GM18867 (cell line): ENCODE data around the gene ECSIT.

Experiments used
- ATAC-seq: cut with Tn5 transposase; IDR thresholded peaks from one replicate; pipeline ENCODE4 v1.9.1; 2021; ENCODE audit warnings: mild to moderate bottlenecking, moderate library complexity; ENCODE audit not compliant: unreplicated experiment

The ECSIT gene

GRCh38 chr19:11550265-11550664, 21.3 kb upstream of the ECSIT start:
- ATAC-seq = no peak

- no peak for ATAC-seq
Measured at GRCh38 chr19:11549386-11549953, 20.5 kb upstream of the ECSIT start.

DNA sequence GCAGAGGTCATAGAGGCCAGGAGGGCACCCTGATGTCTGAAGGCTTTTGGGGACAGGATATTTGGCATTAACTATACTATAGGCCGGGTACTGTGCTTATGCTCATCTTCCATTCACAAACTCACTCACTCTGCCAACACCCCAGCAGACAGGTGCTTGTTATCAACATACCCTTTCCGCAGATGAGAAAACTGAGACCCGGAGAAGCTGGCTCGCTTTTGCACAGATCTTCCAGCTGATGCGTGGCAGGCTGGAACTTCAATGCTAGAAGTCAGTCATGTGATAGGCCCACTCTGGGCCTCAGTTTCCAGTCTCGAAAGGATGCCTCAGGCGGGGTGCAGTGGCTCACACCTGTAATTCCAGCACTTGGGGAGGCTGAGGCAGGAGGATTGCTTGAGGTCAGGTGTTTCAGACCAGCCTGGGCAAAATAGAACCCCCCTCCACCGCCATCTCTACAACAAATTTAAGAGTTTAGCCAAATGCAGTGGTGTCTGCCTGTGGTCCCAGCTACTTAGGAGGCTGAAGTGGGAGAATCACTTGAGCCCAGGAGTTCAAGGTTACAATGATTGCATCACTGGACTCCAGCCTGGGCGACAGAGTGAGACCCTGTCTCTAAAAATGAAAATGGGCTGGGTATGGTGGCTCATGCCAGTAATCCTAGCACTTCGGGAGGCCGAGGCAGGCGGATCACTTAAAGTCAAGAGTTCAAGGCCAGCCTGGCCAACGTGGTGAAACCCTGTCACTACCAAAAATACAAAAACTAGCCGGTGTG, 19.2 kb upstream of the ECSIT start:
- ATAC-seq = no peak

DNA sequence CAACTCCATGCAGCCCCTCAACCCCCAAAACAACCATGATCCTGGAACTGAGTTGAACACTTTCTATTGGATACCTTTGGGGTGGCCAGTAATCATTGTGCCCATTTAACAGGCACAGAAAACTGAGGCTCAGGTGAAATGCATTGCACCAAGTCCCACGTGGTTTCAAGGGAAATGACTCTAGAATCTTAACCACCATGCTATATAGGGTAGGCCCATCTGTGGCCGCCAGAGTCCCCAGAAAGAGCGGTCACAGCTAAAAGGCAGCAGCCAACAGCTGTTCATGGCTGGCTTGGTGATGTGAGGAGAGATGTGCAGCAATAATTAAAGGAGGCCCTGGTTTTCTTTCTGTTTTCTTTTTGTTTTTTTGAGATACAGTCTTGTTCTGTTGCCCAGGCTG, 12.3 kb upstream of the ECSIT start:
- ATAC-seq = no peak

DNA sequence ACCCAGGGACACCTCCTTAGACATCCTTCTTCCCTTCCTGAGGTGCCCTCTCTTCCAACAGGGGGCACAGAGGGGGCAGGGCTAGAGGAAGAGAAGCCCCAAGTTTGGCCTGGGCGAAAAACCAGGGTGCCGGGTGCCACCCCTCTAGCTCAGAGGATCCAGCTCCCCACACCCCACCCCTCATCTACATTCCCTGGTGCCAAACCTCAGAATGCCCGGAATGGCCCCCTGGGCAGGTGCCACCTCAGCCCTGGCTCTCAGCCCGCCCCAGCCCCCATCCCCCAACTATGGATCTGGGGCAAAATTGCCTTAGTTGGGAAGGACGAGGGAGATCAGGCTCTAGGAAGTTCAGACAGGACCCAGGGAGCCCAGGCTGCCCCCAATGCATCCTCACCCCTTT, 11.7 kb upstream of the ECSIT start:
- no peak for ATAC-seq

DNA sequence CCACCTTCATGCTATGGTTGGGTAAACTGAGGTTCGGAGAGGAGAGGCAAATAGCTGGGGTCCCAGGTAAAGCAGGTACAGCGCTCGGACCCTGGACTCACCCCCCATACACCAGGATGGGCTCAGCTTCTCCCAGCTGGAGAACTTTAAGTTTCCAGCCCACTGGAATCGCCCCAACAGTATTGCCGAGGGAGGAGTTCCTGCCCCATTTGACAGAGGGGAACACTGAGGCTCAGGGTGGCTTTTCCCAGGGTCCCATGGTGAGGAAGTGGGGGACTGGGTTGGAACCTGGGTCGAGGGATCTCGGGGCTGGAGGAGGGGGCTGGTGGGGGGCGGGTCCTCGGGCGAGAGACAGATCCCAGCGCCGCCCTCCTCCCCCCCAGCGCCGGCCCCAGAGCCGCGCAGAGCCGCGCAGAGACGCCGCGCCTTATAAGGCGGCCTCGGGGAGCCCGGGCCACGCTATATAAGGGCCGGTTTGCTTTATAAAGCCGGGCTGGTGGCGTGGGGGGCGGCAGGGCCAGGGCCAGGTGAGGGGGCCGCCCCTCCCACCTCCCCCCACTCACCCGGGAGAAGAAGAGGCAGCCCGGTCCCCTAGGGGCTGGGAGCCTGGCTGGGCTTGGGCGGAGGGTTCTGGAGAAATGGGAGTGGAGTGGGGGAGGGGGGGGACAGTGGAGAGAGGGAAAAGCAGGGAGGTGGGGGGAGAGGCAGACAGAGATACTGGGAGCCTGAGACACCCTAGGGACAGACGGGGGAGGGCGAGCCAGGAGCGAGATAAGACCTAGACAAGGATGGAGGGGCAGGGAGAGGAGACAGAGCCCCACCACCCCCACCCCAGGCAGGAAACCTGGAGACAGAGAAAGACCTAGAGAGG, 10.8 kb upstream of the ECSIT start:
- no peak for ATAC-seq

- ATAC-seq = no peak
Measured at GRCh38 chr19:11538232-11539036, 9.5 kb upstream of the ECSIT start, which contains the start of gene CNN1. TSS of gene CNN1 (plus strand) at chr19:11538851. CDS start at chr19:11538928, 77 bp downstream.

- peak; percentile 63 for ATAC-seq
Measured at GRCh38 chr19:11535792-11536595, 7.1 kb upstream of the ECSIT start.

GRCh38 chr19:11534948-11535347, 6.0 kb upstream of the ECSIT start:
- ATAC-seq = no peak

GRCh38 chr19:11534538-11534937, 5.6 kb upstream of the ECSIT start:
- no peak for ATAC-seq

DNA sequence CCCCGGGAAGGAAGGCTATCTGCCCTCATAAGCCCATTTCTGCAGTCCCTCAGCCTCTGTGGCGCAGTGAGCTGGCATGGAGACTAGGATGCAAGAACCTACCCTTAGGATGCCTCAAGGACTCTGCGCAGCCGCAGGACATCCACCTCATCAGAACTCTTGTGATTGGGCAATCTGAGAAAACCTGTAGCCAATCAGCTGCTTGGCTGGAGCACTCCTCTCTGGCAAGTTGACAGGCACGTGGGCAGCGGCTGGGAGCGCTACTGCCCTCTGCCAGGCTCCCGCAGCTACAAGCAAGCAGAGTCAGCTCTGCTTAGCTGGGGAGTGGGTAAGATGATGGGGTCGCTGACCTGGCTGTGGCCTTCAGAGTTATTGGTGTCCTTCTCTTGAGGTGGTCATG, 1.5 kb upstream of the ECSIT start:
- no peak for ATAC-seq

DNA sequence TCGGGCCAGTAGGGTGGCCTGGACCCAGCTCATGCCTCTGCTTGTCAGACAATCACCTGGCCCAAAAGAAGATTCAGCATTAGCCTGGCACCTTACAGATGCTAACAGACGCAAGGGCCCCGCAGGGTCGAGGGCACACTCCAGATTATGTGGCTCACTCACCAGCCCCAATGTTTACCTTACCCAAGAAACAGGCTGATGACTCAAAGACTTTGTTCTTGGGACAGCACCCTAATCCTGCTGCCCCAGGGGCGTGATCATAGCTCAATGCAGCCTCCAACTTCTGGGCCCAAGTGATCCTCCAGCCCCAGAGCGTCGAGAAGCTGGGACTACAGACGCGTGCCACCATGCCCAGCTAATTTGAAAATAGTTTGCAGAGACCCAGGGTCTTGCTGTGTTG, 9.8 kb downstream of the ECSIT start:
- ATAC-seq = no peak

DNA sequence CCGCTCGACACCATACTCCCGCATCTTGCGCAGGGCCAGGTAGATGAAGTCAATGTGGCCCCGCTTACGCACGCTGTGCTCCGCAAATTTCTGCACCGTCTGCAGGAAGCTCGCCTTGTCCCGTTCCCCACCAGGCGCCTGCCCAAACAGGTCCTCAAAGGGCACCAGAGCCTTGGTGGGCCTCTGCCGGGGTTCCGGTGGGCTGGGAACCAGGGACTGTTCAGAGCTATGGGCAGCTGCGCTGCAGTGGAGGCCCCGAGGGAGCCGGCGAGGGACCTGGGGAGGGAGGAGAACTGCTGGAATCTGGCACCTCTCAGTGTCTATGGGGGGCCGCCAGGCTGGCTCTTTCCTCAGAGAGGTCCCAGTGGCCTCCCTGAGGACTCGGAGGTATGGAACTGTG, 15.0 kb downstream of the ECSIT start:
- no peak for ATAC-seq

DNA sequence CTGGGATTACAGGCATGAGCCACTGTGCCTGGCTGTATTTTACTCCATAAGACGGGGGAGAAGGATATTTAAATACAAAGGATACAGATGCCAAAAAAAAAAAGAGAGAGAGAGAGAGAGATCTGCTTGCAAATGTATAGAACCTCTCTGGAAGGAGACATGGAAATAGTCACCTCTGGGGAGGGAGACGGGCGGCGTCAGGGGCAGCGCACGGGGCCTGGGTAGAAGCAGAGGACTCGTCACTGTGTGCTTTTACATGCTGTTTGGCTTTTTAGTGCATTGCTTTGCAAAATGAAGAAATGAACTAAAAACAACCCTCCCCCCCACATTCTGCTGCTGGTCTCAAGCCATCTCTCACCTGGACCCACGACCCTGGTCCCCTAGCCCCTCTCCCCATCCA, 18.5 kb downstream of the ECSIT start:
- ATAC-seq = no peak

DNA sequence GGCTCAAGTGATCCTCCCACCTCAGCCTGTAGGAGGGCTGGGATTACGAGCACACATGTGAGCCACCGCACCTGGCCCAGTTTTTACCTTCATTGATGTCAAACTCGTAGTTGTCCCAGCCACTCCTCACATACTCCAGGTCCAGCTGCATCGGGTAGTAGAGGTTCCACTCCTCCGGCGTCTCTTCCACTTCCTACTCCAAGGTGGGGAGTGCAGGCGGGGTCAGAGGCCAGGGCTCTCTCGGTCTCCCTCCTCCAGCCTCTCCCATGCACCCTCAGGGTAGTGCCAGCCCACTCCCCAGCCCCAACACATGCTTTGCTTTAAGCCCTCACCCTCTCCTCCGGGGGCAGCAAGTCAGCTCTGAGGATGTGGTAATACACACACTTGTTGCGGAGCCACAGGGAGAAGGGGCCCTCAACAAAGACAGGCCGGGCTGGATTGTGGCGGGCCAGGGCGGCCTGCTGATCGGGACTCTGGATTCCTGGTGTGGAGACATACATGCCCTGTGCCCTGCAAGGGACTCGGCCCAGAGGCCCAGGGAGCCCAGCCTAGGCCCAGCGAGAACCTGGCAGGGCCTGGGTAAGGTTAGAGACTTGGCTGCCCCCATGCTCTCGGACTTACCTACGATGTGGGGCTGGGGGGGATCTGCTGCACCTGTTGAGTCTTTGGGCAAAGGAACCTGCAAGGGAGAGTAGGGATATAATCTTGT, 21.4 kb downstream of the ECSIT start:
- ATAC-seq = no peak

GRCh38 chr19:11506967-11507366, 22.0 kb downstream of the ECSIT start:
- ATAC-seq = no peak

- ATAC-seq = peak; percentile 9
Measured at GRCh38 chr19:11506101-11506555, 22.8 kb downstream of the ECSIT start.

DNA sequence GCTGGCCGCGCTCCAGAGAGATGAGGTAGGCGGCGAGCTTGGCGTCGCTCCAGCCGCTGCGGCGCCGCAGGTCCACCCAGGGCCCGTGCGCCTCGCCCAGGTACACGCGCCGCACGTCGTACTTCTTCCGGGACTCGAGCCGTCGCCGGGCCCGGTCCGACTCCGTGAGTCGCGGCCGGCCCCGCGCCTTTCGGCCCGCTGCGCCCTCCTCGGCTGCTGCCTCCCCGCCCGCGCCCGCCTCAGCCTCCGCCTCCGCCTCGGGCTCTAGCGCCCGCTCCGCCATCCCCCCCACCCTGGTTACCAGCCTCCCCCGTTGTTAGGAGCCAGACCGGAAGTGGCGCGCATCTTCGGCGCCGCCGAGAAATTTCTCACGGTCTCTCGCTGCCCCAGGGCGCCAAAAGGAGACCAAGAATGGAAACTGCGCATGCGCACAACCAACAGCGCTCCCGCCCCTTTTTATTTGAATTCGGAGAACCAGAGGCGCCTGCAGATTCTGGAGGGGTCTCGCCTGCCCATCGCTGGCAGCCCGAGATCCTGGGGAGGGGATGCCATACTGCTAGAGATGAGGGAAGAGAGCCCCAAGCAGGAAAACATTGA, 23.3 kb downstream of the ECSIT start, which contains the start of gene ZNF653:
ZNF653 (minus strand) TSS at position 336 of the 597 bp plus-strand sequence; CDS start at position 283, 53 bp downstream.
- peak; percentile 56 for ATAC-seq

DNA sequence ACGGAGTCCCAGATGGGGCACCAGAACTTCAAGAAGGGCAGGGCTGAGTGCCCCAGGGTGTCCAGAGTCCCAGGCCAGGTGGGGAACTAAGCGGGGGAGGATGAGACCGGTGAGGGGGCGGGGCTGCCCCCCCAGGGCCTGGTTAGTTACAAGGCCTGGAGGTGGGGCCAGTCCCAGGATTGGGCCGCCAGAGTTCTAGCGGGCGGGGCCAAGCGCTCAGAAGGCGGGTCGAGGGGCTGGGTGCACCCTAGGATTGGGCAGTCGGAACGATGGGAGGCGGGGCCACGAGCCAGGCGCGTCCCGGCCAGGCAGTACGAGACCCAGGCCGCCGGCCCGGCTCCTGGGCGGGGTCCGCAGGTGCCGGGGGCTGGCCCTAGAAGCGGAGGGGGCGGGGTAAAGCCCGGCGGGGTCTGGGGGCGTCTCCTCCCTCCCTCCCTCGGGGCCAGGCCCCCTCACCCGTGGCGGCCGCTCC, 23.9 kb downstream of the ECSIT start:
- ATAC-seq = peak; percentile 87
